GM23248 (cell line): Measurements from ENCODE around the gene ZBTB20. TPM values are rescaled to one million over a fixed set of nuclear protein-coding genes. Genes with fewer than 3 reads are reported as not detected.

ENCODE experiments used
- DNase-seq: peaks from one replicate; pipeline ENCODE4 v3.0.0-alpha.2; 2015
- H2AFZ ChIP-seq: fragments of 200-600 bp; sonication (generic); 2 replicates; pipeline ENCODE4 v1.6.1; 2016; ENCODE audit warnings: antibody characterized with exemption
- H3F3A ChIP-seq: fragments of 200-600 bp; sonication (generic); 2 replicates; pipeline ENCODE4 v1.6.1; 2016; ENCODE audit warnings: mild to moderate bottlenecking, antibody characterized with exemption, mixed run types; ENCODE audit not compliant: insufficient read depth
- H3K27ac ChIP-seq: fragments of 200-600 bp; sonication (generic); 2 replicates; pipeline ENCODE4 v1.5.1; 2016; ENCODE audit warnings: mild to moderate bottlenecking
- H3K27me3 ChIP-seq: fragments of 200-600 bp; sonication (generic); replicated peaks from 2 replicates; pipeline ENCODE4 v1.6.1; 2016; ENCODE audit warnings: mild to moderate bottlenecking; ENCODE audit not compliant: insufficient read depth
- H3K36me3 ChIP-seq: fragments of 200-600 bp; sonication (generic); 2 replicates; pipeline ENCODE4 v1.6.1; 2016; ENCODE audit warnings: low read depth, mild to moderate bottlenecking
- H3K4me1 ChIP-seq: fragments of 200-600 bp; sonication (generic); 2 replicates; pipeline ENCODE4 v1.6.1; 2016; ENCODE audit warnings: mild to moderate bottlenecking; ENCODE audit not compliant: insufficient read depth
- H3K4me2 ChIP-seq: fragments of 200-600 bp; sonication (generic); one replicate; pipeline ENCODE4 v1.6.1; 2016; ENCODE audit warnings: mild to moderate bottlenecking; ENCODE audit not compliant: unreplicated experiment
- H3K4me3 ChIP-seq: fragments of 200-600 bp; sonication (generic); 2 replicates; pipeline ENCODE4 v1.5.1; 2016; ENCODE audit warnings: mild to moderate bottlenecking
- H3K79me2 ChIP-seq: fragments of 200-600 bp; sonication (generic); 2 replicates; pipeline ENCODE4 v1.6.1; 2016; ENCODE audit warnings: mild to moderate bottlenecking; ENCODE audit not compliant: insufficient read depth
- H3K9ac ChIP-seq: fragments of 200-600 bp; sonication (generic); 2 replicates; pipeline ENCODE4 v1.6.1; 2016; ENCODE audit warnings: mild to moderate bottlenecking
- H3K9me2 ChIP-seq: fragments of 200-600 bp; sonication (generic); 2 replicates; pipeline ENCODE4 v1.6.1; 2016; ENCODE audit warnings: mixed run types, mild to moderate bottlenecking, moderate library complexity; ENCODE audit not compliant: insufficient read depth
- H3K9me3 ChIP-seq: fragments of 200-600 bp; sonication (generic); one replicate; pipeline ENCODE4 v1.6.1; 2017; ENCODE audit warnings: low read depth
- H4K20me1 ChIP-seq: fragments of 200-600 bp; sonication (generic); 2 replicates; pipeline ENCODE4 v1.6.0; 2016; ENCODE audit not compliant: insufficient read depth
- EZH2 ChIP-seq: fragments of 200-600 bp; sonication (generic); IDR thresholded peaks from 2 replicates; pipeline ENCODE4 v1.6.1; 2018; ENCODE audit warnings: antibody characterized with exemption, mild to moderate bottlenecking; ENCODE audit not compliant: insufficient read depth, poor library complexity, severe bottlenecking
- EZH2phosphoT487 ChIP-seq: fragments of 200-600 bp; sonication (generic); IDR thresholded peaks from 2 replicates; pipeline ENCODE4 v1.6.1; 2018; ENCODE audit warnings: antibody characterized with exemption, moderate library complexity, mild to moderate bottlenecking, low read depth; ENCODE audit not compliant: insufficient read depth
- WGBS, 2 experiments: methylation state at CpG; one replicate each; pipeline ENCODE4 v1.1.6; 2015 to 2017; ENCODE audit warnings: low lambda C conversion rate in 2 of 2, low coverage in 1 of 2; ENCODE audit errors: missing lambda C conversion rate in 2 of 2; 5-methylcytosine and 5-hydroxymethylcytosine counted together
- in situ Hi-C: fragments of 300-500 bp; cut with MboI; formaldehyde crosslinking; loops from 2 replicates; pipeline ENCODE4 v1.15.0; 2020
- polyA plus RNA-seq: library from polyadenylated mRNA; unstranded; fragments of >200 nt; fragmentation: Nextera tagmentation; extraction: Ambion mirVana; gene quantifications from 2 replicates; pipeline ENCODE4 v1.2.1, GENCODE V29; 2016
- total RNA-seq: library from RNA; depleted of rRNA; stranded (reverse); fragments of >200 nt; shearing (Covaris generic); gene quantifications from 2 replicates; pipeline ENCODE4 v1.2.3, GENCODE V29; 2014

ZBTB20 gene
- total and polyA plus RNA-seq, 2 experiments from 2014 or later = 9.2 to 12.2 TPM

DNA sequence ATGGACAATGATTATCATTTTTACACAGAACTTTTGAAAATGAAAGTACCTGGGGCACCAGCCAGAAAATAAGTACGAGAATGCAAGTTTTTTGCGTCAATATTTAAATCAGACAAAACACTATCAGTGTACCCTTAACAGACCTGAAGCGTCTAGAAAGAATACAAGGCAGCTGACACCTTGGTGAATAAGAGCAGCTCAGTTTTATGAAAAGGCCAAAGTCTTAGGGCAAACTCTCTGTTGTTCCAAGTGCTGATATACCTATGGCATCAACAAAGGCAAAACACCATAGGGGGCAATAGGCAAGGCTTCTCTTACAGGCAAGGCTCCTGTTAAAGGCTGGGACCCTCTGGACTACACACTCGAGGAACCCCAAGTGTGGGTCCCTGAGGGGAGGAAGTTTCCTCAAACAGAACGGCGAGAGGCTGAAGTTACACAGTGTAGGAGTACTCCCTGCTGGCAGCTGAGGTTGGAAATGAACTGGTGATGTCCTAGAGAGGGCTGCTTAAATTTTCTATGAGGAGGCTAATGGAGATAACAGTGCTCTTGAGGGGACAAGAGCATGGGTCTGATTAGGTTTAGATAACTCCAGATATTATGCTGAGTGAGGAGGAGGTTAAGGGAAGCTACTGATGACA, 562.2 kb downstream of the ZBTB20 start:
- no peaks in the 10 kb centered on the region for H3K4me1 ChIP-seq
- no peak overlapping the region for H3K27ac ChIP-seq
- in situ Hi-C loops = no loop called here
- no peak overlapping the region for H3K9ac ChIP-seq
- no peak for DNase-seq
- H3K36me3 ChIP-seq = no peaks in the 10 kb centered on the region
- no peaks in the 10 kb centered on the region for H3K27me3 ChIP-seq
- H3K9me3 ChIP-seq = no peaks in the 10 kb centered on the region
- no peaks in the 10 kb centered on the region for H4K20me1 ChIP-seq
- H3K9me2 ChIP-seq = no peaks in the 10 kb centered on the region
- H3F3A ChIP-seq = no peaks in the 10 kb centered on the region
- H3K4me2 ChIP-seq = peak overlapping the region; percentile 48
- no peak for TF ChIP-seq EZH2phosphoT487
- TF ChIP-seq EZH2 = no peak
- 72 to 75% methylated on average over 6 of the region's 6 CpGs for WGBS, 2 experiments
- peaks cover 11% of the 10 kb centered on the region for H3K79me2 ChIP-seq
- no peak overlapping the region for H3K4me3 ChIP-seq
- 0 out of 2 replicates have a peak overlapping the region, but pooled peaks have one; percentile 27 for H2AFZ ChIP-seq

GRCh38 chr3:114582929-114583328, 564.2 kb downstream of the ZBTB20 start:
- WGBS, 2 experiments = 95 to 100% methylated on average over 2 of the region's 2 CpGs
- H3K27ac ChIP-seq = no peak overlapping the region

DNA sequence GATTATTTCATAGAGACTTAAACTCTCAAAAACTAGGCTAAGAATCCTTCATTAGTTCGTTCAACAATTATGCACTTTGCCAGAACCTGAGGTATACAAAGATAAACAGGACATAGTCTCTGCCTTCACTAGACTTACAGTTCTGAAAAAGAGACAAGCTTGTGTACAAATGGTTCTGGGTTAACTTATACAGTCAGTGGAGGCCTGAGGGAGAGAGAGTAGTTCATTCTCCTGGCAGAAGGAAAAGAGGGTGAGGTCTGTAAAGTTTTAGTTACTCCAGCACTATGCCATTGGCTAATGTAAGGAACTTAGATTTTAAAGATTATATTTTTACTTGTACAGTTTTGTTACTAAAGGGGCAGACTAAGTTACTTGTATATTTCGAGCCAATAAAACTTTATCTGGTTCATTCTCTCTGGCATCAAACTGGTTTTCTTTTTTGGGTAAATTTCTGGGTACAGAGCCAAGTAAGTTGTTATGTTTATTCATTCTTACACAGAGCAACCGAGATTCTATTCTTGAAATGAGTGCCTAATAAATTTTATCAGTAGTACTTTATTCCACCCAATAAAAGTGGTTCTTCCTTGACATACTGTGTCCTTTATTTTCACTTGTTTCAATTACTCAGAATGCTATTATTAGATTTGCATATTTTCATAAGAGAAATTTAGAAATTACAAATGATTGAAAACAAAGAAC, 574.6 kb downstream of the ZBTB20 start:
- no peaks in the 10 kb centered on the region for H3F3A ChIP-seq
- H3K9me3 ChIP-seq = no peaks in the 10 kb centered on the region
- no peak overlapping the region for H3K4me2 ChIP-seq
- H3K4me1 ChIP-seq = no peaks in the 10 kb centered on the region
- H3K27ac ChIP-seq = no peak overlapping the region
- no peaks in the 10 kb centered on the region for H3K9me2 ChIP-seq
- DNase-seq = no peak
- H3K4me3 ChIP-seq = no peak overlapping the region
- no peaks in the 10 kb centered on the region for H4K20me1 ChIP-seq
- in situ Hi-C loops = no loop called here
- H3K9ac ChIP-seq = no peak overlapping the region
- H3K36me3 ChIP-seq = no peaks in the 10 kb centered on the region
- no peak overlapping the region for H2AFZ ChIP-seq
- TF ChIP-seq EZH2phosphoT487 = no peak
- TF ChIP-seq EZH2 = no peak
- WGBS, 2 experiments = 69 to 70% methylated on average over 3 of the region's 3 CpGs
- H3K27me3 ChIP-seq = no peaks in the 10 kb centered on the region
- H3K79me2 ChIP-seq = 0 out of 2 replicates have a peak, but pooled peaks cover 1% of the 10 kb centered on the region

More at GRCh38 chr3:114582929-114583328, 564.2 kb downstream of the ZBTB20 start:
- Histone ChIP-seq H3F3A (no peaks in the 10 kb centered on the region), H3K4me1 (no peaks in the 10 kb centered on the region), H2AFZ (no peak overlapping the region), H3K9ac (no peak overlapping the region), H3K9me3 (no peaks in the 10 kb centered on the region), H3K9me2 (no peaks in the 10 kb centered on the region; the same call in 1 of the 2 replicates), H3K4me3 (no peak overlapping the region), H4K20me1 (no peaks in the 10 kb centered on the region), H3K4me2 (no peak overlapping the region), H3K36me3 (no peaks in the 10 kb centered on the region), H3K79me2 (peaks cover 12% of the 10 kb centered on the region), H3K27me3 (no peaks in the 10 kb centered on the region)
- DNase-seq = no peak
- in situ Hi-C loops = no loop called here
- TF ChIP-seq EZH2 (no peak), EZH2phosphoT487 (no peak)

DNA sequence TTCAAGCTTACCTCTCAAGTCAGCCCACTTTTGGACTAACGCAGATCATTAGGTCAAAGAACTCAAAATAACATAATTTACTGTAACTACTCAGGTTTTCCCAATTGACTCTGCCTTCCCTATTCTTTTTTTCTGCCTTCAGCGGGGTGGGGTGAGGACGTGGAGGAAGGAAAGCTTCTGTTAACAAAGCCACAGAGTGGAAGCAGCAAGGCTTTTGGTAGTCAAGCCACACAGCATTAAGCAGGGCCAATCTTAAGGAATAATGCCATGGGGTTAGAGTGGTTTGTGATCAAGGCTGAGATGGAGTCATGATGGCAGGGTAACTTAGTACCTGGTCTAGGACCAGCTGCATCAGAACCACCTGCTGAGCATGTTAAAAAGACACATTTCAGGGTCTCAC, 575.7 kb downstream of the ZBTB20 start:
- Histone ChIP-seq H2AFZ (no peak overlapping the region), H3K9ac (no peak overlapping the region), H3F3A (no peaks in the 10 kb centered on the region), H3K4me2 (no peak overlapping the region), H3K36me3 (no peaks in the 10 kb centered on the region), H3K27me3 (no peaks in the 10 kb centered on the region), H3K9me3 (no peaks in the 10 kb centered on the region), H3K4me3 (no peak overlapping the region), H3K79me2 (0 out of 2 replicates have a peak, but pooled peaks cover 5% of the 10 kb centered on the region), H4K20me1 (no peaks in the 10 kb centered on the region), H3K4me1 (0 out of 2 replicates have a peak, but pooled peaks cover 4% of the 10 kb centered on the region), H3K9me2 (no peaks in the 10 kb centered on the region), H3K27ac (no peak overlapping the region)
- DNase-seq = no peak
- in situ Hi-C loops = no loop called here
- WGBS, 2 experiments = 36 to 42% methylated on average over 3 of the region's 3 CpGs
- TF ChIP-seq EZH2phosphoT487 (no peak), EZH2 (no peak)
